Fibroblast of lung (primary cell): Measurements from ENCODE around the gene TH. TPM values are rescaled to one million over a fixed set of nuclear protein-coding genes. Genes with fewer than 3 reads are reported as not detected.

Source experiments
- DNase-seq, 2 donors: peaks; one replicate each; pipeline versions ENCODE4 v3.0.0 to v3.0.0-alpha.2; 2010; ENCODE audit warnings: low read depth in 2 of 2
- H2AFZ ChIP-seq: 2 replicates; pipeline ENCODE4 v1.5.1; 2012; ENCODE audit warnings: low read length, control low read depth, inconsistent platforms
- H3K27ac ChIP-seq: 2 replicates; pipeline ENCODE4 v1.5.1; 2011; ENCODE audit warnings: low read length, control low read depth; ENCODE audit not compliant: insufficient read depth
- H3K27me3 ChIP-seq: 2 replicates; pipeline ENCODE4 v1.5.1; 2011; ENCODE audit warnings: mild to moderate bottlenecking, low read length; ENCODE audit not compliant: control insufficient read depth, insufficient read depth
- H3K36me3 ChIP-seq: 2 replicates; pipeline ENCODE4 v1.5.1; 2011; ENCODE audit warnings: low read length; ENCODE audit not compliant: control insufficient read depth, insufficient read depth
- H3K4me1 ChIP-seq: 2 replicates; pipeline ENCODE4 v1.5.1; 2011; ENCODE audit warnings: low read length; ENCODE audit not compliant: control insufficient read depth, insufficient read depth; ENCODE audit errors: extremely low read depth
- H3K4me2 ChIP-seq: 2 replicates; pipeline ENCODE4 v1.5.1; 2011; ENCODE audit warnings: low read length, control low read depth; ENCODE audit not compliant: insufficient read depth; ENCODE audit errors: extremely low read depth
- H3K4me3 ChIP-seq, 4 experiments: fragments of 200-600 bp in 1 of 4; sonication (generic) in 1 of 4; replicated peaks in 1 of 4; 2 replicates each; pipeline ENCODE4 v1.5.1; 2011 to 2016; ENCODE audit warnings: low read length in 4 of 4, low read depth in 3 of 4, mild to moderate bottlenecking in 3 of 4, control low read depth in 2 of 4, inconsistent platforms in 1 of 4, mixed read lengths in 1 of 4; ENCODE audit not compliant: insufficient read depth in 1 of 4; ENCODE audit errors: control extremely low read depth in 1 of 4
- H3K79me2 ChIP-seq: 2 replicates; pipeline ENCODE4 v1.5.1; 2012; ENCODE audit warnings: mild to moderate bottlenecking, low read length, inconsistent platforms; ENCODE audit not compliant: control insufficient read depth, insufficient read depth
- H3K9ac ChIP-seq: 2 replicates; pipeline ENCODE4 v1.5.1; 2011; ENCODE audit warnings: mild to moderate bottlenecking, low read length, control low read depth; ENCODE audit not compliant: insufficient read depth
- H3K9me3 ChIP-seq: 2 replicates; pipeline ENCODE4 v1.5.1; 2012; ENCODE audit warnings: low read depth, low read length; ENCODE audit not compliant: control insufficient read depth, insufficient read depth
- H4K20me1 ChIP-seq: 2 replicates; pipeline ENCODE4 v1.5.1; 2011; ENCODE audit warnings: low read length; ENCODE audit not compliant: control insufficient read depth, insufficient read depth; ENCODE audit errors: extremely low read depth
- CTCF ChIP-seq, 2 donors: IDR thresholded peaks in 1 of 2; conservative IDR thresholded peaks in 1 of 2; 1 replicate in 1 of 2; 2 replicates in 1 of 2; pipeline ENCODE4 v1.5.1; 2011 to 2012; ENCODE audit warnings: low read length in 2 of 2, control low read depth in 1 of 2, inconsistent platforms in 1 of 2, low read depth in 1 of 2, mild to moderate bottlenecking in 1 of 2
- EZH2 ChIP-seq: IDR thresholded peaks from 2 replicates; pipeline ENCODE4 v1.5.1; 2012; ENCODE audit warnings: low read length, control low read depth, mild to moderate bottlenecking; ENCODE audit errors: missing control alignments
- polyA plus RNA-seq, 2 donors: library from polyadenylated mRNA; depleted of rRNA in 1 of 2; stranded (reverse) in 1 of 2; unstranded in 1 of 2; fragments of >200 nt; gene quantifications; 2 replicates each; pipeline ENCODE4 v1.2.1, GENCODE V29; 2011 to 2012; ENCODE audit warnings: missing spikeins in 1 of 2
- total RNA-seq: library from RNA; depleted of rRNA; stranded (reverse); fragments of >200 nt; gene quantifications from 2 replicates; pipeline ENCODE4 v1.2.1, GENCODE V29; 2014

TH gene
- total and polyA plus RNA-seq, 2 donors (not counting 1 experiment from before 2014, with no cell fraction given), result 0.17 TPM; not detected in 1

GRCh38 chr11:2212411-2213251 lies 41.0 kb upstream of the TH start:
- Histone ChIP-seq H3K27ac (no peak overlapping the region), H3K9ac (no peak overlapping the region), H3K36me3 (no peaks in the 10 kb centered on the region), H3K27me3 (no peaks in the 10 kb centered on the region), H4K20me1 (no peaks in the 10 kb centered on the region), H3K4me3 (no peak overlapping the region), H3K79me2 (no peaks in the 10 kb centered on the region), H3K9me3 (no peaks in the 10 kb centered on the region), H3K4me1 (no peaks in the 10 kb centered on the region), H2AFZ (no peak overlapping the region), H3K4me2 (no peak overlapping the region)
- TF ChIP-seq CTCF (conservative IDR thresholded peaks at IDR 0.05 in 1 of 2, IDR thresholded peaks at IDR 0.05 in 1 of 2; ENCODE audit: low read depth in 1 of 2, low read length in 2 of 2) (no peak), EZH2 (no peak)
- DNase-seq, result no peak

- TF ChIP-seq CTCF (conservative IDR thresholded peaks at IDR 0.05 in 1 of 2, IDR thresholded peaks at IDR 0.05 in 1 of 2; ENCODE audit: low read depth in 1 of 2, low read length in 2 of 2) (no peak), EZH2 (no peak)
- Histone ChIP-seq H3K9ac (no peak overlapping the region), H3K9me3 (no peaks in the 10 kb centered on the region), H2AFZ (no peak overlapping the region), H3K27ac (no peak overlapping the region), H3K36me3 (no peaks in the 10 kb centered on the region), H3K27me3 (no peaks in the 10 kb centered on the region), H4K20me1 (no peaks in the 10 kb centered on the region), H3K4me1 (no peaks in the 10 kb centered on the region), H3K4me3 (no peak overlapping the region), H3K4me2 (no peak overlapping the region), H3K79me2 (no peaks in the 10 kb centered on the region)
- no peak for DNase-seq
Observed at GRCh38 chr11:2211113-2211971, 39.7 kb upstream of the TH start.
